GM12878 (cell line): ENCODE results near the gene USB1. TPM values are rescaled to one million over a fixed set of nuclear protein-coding genes. Genes with fewer than 3 reads are reported as not detected.

Source experiments
- BCL11A ChIP-seq: IDR thresholded peaks from 2 replicates; pipeline ENCODE4 v1.6.1; 2011; ENCODE audit warnings: low read depth, low read length
- BCLAF1 ChIP-seq: fragments of 450-650 bp; IDR thresholded peaks from 2 replicates; pipeline ENCODE4 v1.6.1; 2017; ENCODE audit warnings: antibody characterized with exemption, mild to moderate bottlenecking, moderate library complexity
- CHD2 ChIP-seq: IDR thresholded peaks from 2 replicates; pipeline ENCODE4 v1.6.1; 2011; ENCODE audit warnings: low read depth, low read length, improper control_type of control experiment, borderline replicate concordance
- ETV6 ChIP-seq, 2 experiments: fragments of 450-650 bp in 1 of 2; IDR thresholded peaks in 1 of 2; conservative IDR thresholded peaks in 1 of 2; 2 replicates each; pipeline ENCODE4 v1.6.1; 2014; ENCODE audit warnings: antibody characterized with exemption in 1 of 2, borderline replicate concordance in 1 of 2, low read depth in 1 of 2, mild to moderate bottlenecking in 1 of 2, moderate library complexity in 1 of 2
- JUNB ChIP-seq: IDR thresholded peaks from 2 replicates; pipeline ENCODE4 v1.6.1; 2016; ENCODE audit warnings: antibody characterized with exemption, mild to moderate bottlenecking
- MEF2A ChIP-seq: IDR thresholded peaks from 2 replicates; pipeline ENCODE4 v1.6.1; 2011; ENCODE audit warnings: low read depth, mild to moderate bottlenecking, low read length, moderate library complexity; ENCODE audit not compliant: insufficient read depth
- MLLT1 ChIP-seq: fragments of 450-650 bp; IDR thresholded peaks from 2 replicates; pipeline ENCODE4 v1.6.1; 2016; ENCODE audit warnings: mild to moderate bottlenecking
- MTA3 ChIP-seq: IDR thresholded peaks from 2 replicates; pipeline ENCODE4 v1.6.1; 2012; ENCODE audit warnings: low read length, inconsistent platforms, borderline replicate concordance
- MYB ChIP-seq: fragments of 150-350 bp; IDR thresholded peaks from 2 replicates; pipeline ENCODE4 v1.6.1; 2014; ENCODE audit warnings: mild to moderate bottlenecking, low read depth, low read length, borderline replicate concordance
- MYC ChIP-seq: IDR thresholded peaks from 2 replicates; pipeline ENCODE4 v1.6.1; 2011; ENCODE audit warnings: mild to moderate bottlenecking, low read length, moderate library complexity, inconsistent platforms; ENCODE audit not compliant: insufficient read depth, insufficient replicate concordance, insufficient read length, severe bottlenecking
- POLR2AphosphoS2 ChIP-seq: IDR thresholded peaks from 2 replicates; pipeline ENCODE4 v1.6.1; 2011; ENCODE audit warnings: low read depth, mild to moderate bottlenecking, low read length, improper control_type of control experiment, moderate library complexity
- RB1 ChIP-seq: fragments of 450-650 bp; formaldehyde crosslinking; IDR thresholded peaks from 2 replicates; pipeline ENCODE4 v1.6.1; 2017; ENCODE audit warnings: mild to moderate bottlenecking, borderline replicate concordance
- RUNX3 ChIP-seq: IDR thresholded peaks from 2 replicates; pipeline ENCODE4 v1.6.1; 2012; ENCODE audit warnings: low read length, inconsistent platforms
- SMC3 ChIP-seq: IDR thresholded peaks from 2 replicates; pipeline ENCODE4 v1.6.1; 2011; ENCODE audit warnings: low read length, improper control_type of control experiment, borderline replicate concordance
- SREBF2 ChIP-seq: IDR thresholded peaks from 2 replicates; pipeline ENCODE4 v1.6.1; 2012; ENCODE audit warnings: mild to moderate bottlenecking, low read length
- STAT1 ChIP-seq: fragments of 450-650 bp; conservative IDR thresholded peaks from 2 replicates; pipeline ENCODE4 v1.6.1; 2014; ENCODE audit warnings: antibody characterized with exemption, mild to moderate bottlenecking
- ZBTB33 ChIP-seq: fragments of 450-650 bp; IDR thresholded peaks from 2 replicates; pipeline ENCODE4 v1.6.1; 2017; ENCODE audit warnings: mild to moderate bottlenecking
- ZBTB40 ChIP-seq: fragments of 450-650 bp; IDR thresholded peaks from 2 replicates; pipeline ENCODE4 v1.6.1; 2016; ENCODE audit warnings: mild to moderate bottlenecking, moderate library complexity, borderline replicate concordance
- polyA plus RNA-seq, 11 experiments: library from polyadenylated mRNA; depleted of rRNA in 4 of 11; unstranded in 6 of 11; stranded (reverse) in 5 of 11; fragments of >200 nt; fragmentation: Nextera tagmentation in 4 of 11; fragmentation: Illumina TruSeq in 1 of 11; extraction: Ambion mirVana in 4 of 11; extraction: Trizol in 1 of 11; gene quantifications; 1 replicate in 1 of 11; 2 replicates in 10 of 11; pipeline versions ENCODE4 v1.2.1 to v1.2.3, GENCODE V29; 2011 to 2016; ENCODE audit warnings: inconsistent platforms in 2 of 11, missing spikeins in 2 of 11, low read depth in 1 of 11
- total RNA-seq, 4 experiments: library from RNA; depleted of rRNA in 3 of 4; stranded (reverse); fragments of >200 nt in 3 of 4; fragmentation: Illumina TruSeq in 1 of 4; extraction: Trizol in 1 of 4; gene quantifications; 2 replicates each; pipeline versions ENCODE4 v1.2.1 to v1.2.3, GENCODE V29; 2013 to 2021

Gene USB1
- total and polyA plus RNA-seq, 10 of the 15 experiments (the other 5 are each of a cell fraction or from before 2014, with no cell fraction given): 7.9 to 72.2 (median 41.6) TPM

- TF ChIP-seq ETV6 (conservative IDR thresholded peaks at IDR 0.05 in 1 of 2, IDR thresholded peaks at IDR 0.05 in 1 of 2; ENCODE audit: borderline replicate concordance in 1 of 2, low read depth in 1 of 2): no peak
- TF ChIP-seq MEF2A: 0 out of 2 replicates have a peak, but pooled peaks have one; percentile 28
- peak; percentile 70 for TF ChIP-seq ZBTB40
- TF ChIP-seq BCLAF1: no peak
- TF ChIP-seq CHD2: no peak
- no peak for TF ChIP-seq MTA3
- TF ChIP-seq SREBF2: no peak
- TF ChIP-seq RUNX3: 0 out of 2 replicates have a peak, but pooled peaks have one; percentile 3
- TF ChIP-seq POLR2AphosphoS2: no peak
- TF ChIP-seq ZBTB33: no peak
- TF ChIP-seq MYC: no peak
- no peak for TF ChIP-seq MYB
- no peak for TF ChIP-seq STAT1
- TF ChIP-seq JUNB: no peak
- TF ChIP-seq SMC3: no peak
- TF ChIP-seq RB1: no peak; the same call in 1 of the 2 replicates
- no peak for TF ChIP-seq MLLT1
- no peak for TF ChIP-seq BCL11A
Observed at GRCh38 chr16:58000706-58001676, at the start of gene USB1 (continued).
